Lower leg skin (tissue), 4 donors: Measurements from ENCODE around the gene NBPF8. TPM values are rescaled to one million over a fixed set of nuclear protein-coding genes. Genes with fewer than 3 reads are reported as not detected.

ENCODE experiments used
- total RNA-seq, 4 donors: library from RNA; depleted of rRNA; stranded (reverse); fragments of >200 nt; gene quantifications; one replicate each; pipeline ENCODE4 v1.1.0, GENCODE V29; 2016

NBPF8 gene
- total RNA-seq, 4 donors from 2014 or later = 4.9 to 11.4 (median 7.9) TPM

Other genes with a start within 250 kb of the NBPF8 start
- gene SEC22B, start 238.5 kb upstream of the NBPF8 start, total RNA-seq = 10 to 100 TPM in 3 of 4 donors, 1 to 10 TPM in 1; 8.6 to 14.7 (median 12.9) TPM